Jurkat, Clone E6-1 (cell line): ENCODE results near the gene ADNP.

Experiments used
- DNase-seq: peaks from one replicate; pipeline ENCODE4 v3.0.0-alpha.2; 2011; ENCODE audit warnings: low read depth, low spot score
- H3K4me3 ChIP-seq: 2 replicates; pipeline ENCODE4 v1.5.1; 2011; ENCODE audit warnings: mild to moderate bottlenecking, low read length, control low read depth, moderate library complexity

The ADNP gene

DNA sequence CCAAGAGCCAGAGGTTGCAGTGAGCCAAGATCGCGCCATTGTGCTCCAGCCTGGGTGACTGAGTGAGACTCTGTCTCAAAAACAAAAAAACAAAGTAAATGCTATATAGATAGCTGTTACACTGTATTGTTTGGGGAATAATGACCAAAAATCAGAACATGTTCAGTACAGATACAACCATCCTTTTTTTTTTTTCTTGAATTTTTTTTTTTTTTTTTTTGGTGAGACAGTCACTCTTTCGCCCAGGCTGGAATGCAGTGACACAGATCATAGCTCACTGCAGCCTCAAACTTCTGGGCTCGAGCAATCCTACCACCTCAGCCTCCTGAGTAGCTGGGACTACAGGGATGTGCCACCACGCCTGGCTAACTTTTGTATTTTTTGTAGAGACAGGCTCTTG is 72.7 kb downstream of the ADNP start:
- no peak overlapping the region for H3K4me3 ChIP-seq
- DNase-seq: no peak

GRCh38 chr20:50857348-50857747 is 73.9 kb downstream of the ADNP start:
- DNase-seq: no peak
- no peak overlapping the region for H3K4me3 ChIP-seq

- no peak overlapping the region for H3K4me3 ChIP-seq
- DNase-seq: no peak
Observed at GRCh38 chr20:50856475-50857041, 74.7 kb downstream of the ADNP start.

GRCh38 chr20:50855498-50856474 is 75.5 kb downstream of the ADNP start:
- no peak overlapping the region for H3K4me3 ChIP-seq
- DNase-seq: no peak

GRCh38 chr20:50854506-50855249 is 76.6 kb downstream of the ADNP start:
- DNase-seq: no peak
- H3K4me3 ChIP-seq: no peak overlapping the region

DNA sequence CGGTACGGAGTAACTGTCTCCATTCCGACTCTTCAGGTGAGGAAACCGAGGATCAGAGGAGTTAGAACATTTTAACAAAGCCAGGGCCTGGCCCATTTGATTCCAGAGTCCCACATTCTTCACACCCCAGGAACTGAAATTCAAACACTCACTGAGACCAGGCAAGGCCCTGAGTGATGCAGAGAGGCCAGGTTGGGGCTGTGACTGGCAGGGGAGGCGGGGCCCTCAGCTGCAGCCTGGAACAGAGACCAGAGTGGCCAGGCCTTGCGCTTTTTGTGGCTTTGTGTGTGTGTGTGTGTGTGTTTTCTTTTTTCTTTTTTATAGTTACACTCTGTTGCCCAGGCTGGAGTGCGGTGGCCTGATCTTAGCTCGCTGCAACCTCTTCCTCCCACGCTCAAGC is 79.2 kb downstream of the ADNP start:
- no peak overlapping the region for H3K4me3 ChIP-seq
- DNase-seq: no peak

GRCh38 chr20:50850721-50851286 is 80.4 kb downstream of the ADNP start:
- no peak overlapping the region for H3K4me3 ChIP-seq
- no peak for DNase-seq

DNA sequence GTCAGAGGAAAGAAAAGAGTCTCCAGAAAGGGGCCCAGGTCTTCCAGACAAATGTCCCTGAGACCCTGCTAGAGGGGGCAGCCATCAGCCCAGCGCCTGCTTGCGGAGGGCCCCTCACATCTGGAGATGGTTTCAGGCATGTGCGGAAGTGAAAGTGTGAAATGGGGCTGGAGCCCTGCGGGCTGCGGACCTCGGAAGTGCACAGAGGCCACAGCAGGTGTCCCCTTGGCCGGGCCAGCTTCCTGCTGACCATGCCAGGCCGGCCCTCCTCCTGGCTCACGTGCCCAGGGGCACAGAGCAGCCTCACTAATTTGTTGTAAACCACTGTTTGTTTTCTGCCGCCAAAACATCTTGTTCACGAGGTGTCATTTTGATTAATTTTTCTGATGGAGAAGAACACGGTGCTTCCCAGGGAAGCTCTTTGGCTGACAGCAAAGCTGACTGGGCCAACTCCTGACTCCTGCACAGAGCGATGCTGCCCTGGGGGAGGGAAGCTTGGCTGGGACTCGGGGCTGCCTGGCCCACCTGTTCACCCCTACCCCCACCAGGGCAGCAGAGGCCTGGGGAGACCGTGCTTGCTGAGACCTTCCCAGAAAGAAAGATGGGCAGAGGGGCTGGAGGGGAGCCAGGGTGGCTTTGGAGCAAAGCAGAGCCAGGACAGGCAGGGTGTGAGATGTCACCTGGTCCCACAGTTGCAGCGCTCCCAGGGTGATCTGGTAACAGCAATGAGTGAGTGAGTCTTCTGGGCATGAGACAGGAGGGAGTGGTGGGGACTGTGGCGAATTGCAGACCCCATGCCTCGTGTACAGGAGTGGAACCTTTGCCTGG is 82.2 kb downstream of the ADNP start:
- no peak for DNase-seq
- H3K4me3 ChIP-seq: no peak overlapping the region

DNA sequence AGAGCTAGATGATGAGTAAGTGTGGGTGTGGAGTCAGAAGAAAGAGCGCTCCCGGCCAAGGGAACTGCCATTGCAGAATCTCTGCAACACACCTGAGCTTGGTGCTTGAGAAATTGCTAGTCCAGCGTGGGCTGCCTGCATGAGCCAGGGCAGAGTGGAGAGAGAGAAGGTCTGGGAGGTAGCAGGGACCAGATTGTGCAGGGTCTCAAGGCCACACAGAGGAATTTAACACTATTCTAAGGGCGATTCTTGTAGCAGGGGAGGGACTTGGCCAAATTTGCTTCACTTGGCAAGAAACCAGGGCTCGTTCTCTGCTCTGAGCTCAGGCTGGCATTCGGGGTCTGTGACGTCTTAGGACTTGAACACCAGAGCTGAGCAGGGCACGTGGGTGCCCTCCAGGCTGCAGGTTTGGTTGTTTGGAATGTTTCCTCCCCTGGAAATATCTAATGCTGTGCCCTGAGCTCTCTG is 82.9 kb downstream of the ADNP start:
- no peak for DNase-seq
- H3K4me3 ChIP-seq: no peak overlapping the region

DNA sequence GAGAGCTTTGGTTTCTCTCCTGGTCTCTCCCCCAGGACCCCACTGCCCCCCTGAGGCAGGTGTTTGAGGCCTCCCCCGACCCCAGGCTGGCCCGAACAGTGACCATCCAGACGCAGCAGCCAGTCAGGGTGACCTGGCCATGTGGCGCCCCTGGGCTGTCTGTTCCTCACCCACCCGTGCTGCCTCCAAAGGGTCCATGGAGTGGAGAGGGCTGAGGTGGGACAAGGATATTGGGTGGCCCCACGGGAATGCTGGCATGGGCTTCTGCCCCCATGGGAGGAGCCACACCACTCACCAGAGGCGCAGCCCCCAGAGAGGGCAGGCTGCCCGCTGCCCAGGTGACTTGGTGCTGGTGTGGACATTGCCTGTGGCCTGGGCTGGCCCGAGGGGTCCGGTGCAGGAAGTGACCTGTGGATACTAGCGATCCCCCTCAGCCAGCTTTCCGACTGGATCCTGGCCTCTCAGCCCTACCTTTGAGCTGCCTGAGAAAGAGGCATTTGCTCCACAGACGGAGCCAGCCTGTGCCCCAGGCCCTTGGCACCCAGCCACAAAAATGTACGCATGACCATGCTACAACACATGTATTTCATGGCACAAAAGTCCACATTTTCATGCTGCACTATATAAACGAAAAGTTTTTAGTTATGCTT is 85.5 kb downstream of the ADNP start:
- no peak overlapping the region for H3K4me3 ChIP-seq
- DNase-seq: no peak

GRCh38 chr20:50844430-50845100 is 86.7 kb downstream of the ADNP start:
- no peak for DNase-seq
- no peak overlapping the region for H3K4me3 ChIP-seq

- no peak overlapping the region for H3K4me3 ChIP-seq
- no peak for DNase-seq
Observed at GRCh38 chr20:50843331-50844276, 87.6 kb downstream of the ADNP start.

- DNase-seq: no peak
- no peak overlapping the region for H3K4me3 ChIP-seq
Observed at GRCh38 chr20:50842821-50843220, 88.4 kb downstream of the ADNP start.
